Stimulated activated CD4-positive, alpha-beta T cell treated with anti-CD3 and anti-CD28 coated beads, TNF-alpha, amount 100 ng/mL, for 4 hours (primary cell): ENCODE data around the gene CDADC1.

Experiments
- DNase-seq, 3 experiments: peaks; one replicate each; pipeline ENCODE4 v3.0.0-alpha.2; 2020; ENCODE audit warnings: low read depth in 3 of 3

Gene CDADC1

DNA sequence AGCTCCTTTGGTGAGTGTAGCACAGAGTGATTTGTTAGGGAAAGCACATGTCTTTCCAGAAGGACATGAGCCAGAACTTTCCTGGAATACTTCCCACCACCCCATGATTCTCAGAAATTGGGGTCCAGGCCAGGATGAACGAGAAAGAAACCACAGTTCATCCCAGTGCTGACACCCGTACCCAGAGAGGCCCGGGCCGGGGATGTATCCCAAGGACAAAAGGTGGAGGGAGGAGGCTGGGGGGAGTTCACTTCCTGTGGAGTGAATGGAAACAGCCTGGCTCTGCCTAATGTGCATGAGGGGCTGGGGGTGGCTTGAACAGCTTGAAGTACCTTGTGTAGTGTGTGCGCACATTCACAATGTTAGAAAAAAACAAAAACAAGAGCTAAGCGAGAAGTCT lies 47.5 kb downstream of the CDADC1 start:
- no peak for DNase-seq

- no peak for DNase-seq
These were observed 48.9 kb downstream of the CDADC1 start for GRCh38 chr13:49296659-49297058.

DNA sequence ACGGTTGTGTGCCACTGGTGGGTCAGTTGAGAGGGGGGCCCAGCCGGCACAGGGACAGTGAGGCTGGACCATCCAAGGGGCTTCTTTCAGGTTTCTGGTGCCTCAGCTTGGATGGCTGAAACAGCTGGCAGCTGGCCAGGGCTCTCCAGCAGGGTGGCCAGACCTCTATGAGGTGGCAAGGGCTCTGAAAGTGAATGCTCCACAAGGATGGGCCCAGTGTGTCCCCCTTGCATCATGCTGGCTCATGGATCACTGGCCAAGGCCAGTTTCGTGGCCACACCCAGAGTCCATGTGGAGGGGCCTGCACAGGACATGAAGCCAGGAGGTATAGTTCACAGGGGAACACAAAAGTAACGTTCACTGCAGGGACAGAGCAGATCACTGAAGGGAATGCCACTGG lies 49.6 kb downstream of the CDADC1 start:
- DNase-seq, result no peak

- no peak for DNase-seq
These were observed 50.7 kb downstream of the CDADC1 start for GRCh38 chr13:49298416-49298815.

- no peak for DNase-seq
These were observed 51.3 kb downstream of the CDADC1 start for GRCh38 chr13:49298903-49299605.

DNA sequence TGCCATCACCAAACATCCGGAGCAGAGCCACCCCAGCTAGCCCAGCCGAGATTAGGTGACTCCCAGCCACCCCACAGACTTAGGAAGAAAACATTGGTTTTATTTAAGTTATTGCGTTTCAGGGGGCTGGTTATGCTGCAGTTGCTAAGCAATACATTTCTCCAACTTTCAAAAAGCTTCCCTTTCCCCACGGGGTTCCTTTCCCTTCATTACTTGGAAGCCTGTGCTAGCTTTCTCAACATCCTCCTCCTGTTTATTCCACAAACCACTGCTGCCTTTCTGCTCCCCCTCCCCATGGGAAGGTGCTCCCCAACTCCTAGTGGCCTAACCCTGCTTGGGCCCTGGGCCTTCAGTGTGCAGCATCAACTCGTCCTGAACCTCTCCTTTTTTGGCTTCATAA lies 52.6 kb downstream of the CDADC1 start:
- DNase-seq, result no peak

DNA sequence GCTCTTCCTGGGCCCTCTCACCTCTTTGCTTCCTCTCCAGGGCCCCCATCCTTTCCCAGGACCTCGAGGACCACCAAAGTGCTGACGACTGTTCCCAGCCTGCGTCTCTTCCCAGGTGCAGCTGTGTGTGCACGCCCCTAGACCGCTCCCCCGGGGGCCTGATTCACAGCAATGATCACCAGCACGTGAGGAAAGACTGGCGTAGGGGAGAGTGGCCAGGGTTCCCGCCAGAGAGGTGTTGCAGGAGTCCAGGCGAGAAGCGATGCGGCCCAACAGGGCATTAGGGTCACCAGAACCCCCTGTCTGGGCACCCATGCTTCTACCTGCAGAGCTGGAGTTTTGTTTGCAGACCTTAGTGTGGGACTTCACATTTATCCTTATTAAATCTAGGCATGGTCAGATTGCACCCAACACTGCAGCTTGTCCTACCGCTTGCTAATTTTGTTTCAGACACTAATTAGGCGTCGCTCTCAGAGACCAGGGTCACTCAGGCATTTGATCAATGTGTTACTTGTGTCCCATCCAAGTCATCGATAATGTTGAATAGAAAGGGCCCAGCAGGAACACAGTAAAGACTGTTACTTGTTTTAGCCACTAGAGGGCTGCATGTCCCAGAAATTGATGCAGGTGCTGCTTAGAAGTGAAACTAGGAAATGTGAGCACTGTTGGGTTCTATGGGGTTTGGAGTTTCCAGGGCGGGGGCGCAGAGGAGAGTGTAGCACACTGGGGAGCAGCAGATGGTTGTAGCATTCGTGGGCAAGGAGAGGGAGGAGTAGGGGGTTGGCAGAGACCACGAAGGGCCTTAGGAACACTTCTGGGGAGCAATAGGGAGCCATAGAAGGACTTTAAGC lies 53.2 kb downstream of the CDADC1 start:
- peak; percentile 41 to 56 (median 49) for DNase-seq

DNA sequence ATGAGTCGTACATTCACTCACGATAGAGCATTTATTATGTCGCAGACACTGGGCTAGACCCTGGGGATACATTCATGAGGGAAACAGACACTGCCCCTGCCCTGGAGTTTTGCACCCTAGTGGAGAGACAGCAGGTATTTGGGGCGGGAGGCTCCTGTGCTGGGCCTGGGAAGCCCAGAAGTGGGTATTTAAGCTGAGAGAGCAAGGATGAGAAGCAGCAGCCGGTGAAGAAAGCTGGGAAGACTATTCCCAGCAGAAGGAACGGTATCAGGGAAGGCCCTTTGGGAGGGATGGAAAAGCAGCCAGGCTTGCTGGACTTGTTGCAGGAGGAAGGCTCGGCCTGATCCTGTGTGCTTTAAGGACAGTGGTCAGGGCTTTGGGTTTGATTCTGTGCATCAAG lies 54.5 kb downstream of the CDADC1 start:
- DNase-seq, result no peak

DNA sequence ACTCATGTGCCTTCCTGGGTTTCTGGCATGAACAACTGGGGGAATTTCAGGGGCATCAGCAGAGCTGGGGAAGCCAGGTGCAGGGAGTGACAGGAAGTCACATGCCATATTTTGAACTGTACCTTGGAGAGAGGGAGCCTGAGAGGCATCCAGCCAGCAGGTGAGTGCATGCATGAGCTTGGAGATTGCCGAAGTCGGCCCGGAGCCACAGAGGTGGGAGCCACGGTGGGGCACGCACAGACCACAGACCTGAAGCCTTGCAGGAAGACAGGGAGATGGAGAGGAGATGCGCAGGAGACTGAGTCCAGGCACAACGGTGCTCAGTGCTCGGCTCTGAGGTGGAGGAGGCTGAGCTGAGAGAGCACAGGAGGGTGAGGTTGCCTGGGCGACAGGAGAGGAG lies 55.1 kb downstream of the CDADC1 start:
- DNase-seq, result no peak

DNA sequence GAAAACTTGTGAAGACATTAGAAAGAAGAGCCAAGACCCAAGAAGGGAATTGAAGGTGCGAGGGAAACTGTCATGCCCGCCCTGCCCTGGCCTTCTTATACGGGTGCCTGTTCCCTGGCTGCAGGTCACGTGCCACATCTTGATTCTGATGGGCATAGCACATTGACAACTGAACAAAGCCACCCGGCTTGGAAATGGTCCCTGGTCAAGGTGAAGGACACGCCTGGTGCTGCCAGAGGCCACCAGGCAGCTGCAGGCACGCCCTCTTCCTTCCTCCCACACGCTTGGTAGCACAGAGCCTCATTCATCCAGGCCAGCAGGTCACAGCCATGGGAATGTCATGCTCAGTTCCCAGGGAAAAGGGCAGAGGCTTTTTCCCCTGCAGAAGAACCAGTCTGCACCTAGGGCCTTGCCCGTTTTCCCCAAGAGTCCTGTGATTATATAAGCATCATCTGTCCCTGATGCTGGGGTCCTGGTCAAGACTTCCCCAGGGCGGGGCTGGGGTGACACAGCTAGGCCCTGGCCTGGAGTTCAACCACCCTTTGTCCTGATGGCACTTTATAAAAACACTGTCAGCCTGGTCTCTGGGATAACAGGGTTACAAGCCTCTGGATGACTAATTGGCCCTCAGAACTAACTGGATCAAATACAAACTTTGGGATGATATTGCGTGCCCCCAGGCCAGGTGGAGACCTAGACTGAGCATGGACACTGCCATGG lies 56.0 kb downstream of the CDADC1 start:
- no peak for DNase-seq

- DNase-seq, result no peak
These were observed 56.6 kb downstream of the CDADC1 start for GRCh38 chr13:49304356-49304755.

- no peak for DNase-seq
These were observed 57.3 kb downstream of the CDADC1 start for GRCh38 chr13:49304763-49305700.

GRCh38 chr13:49305792-49306425 lies 58.2 kb downstream of the CDADC1 start:
- DNase-seq, result no peak

DNA sequence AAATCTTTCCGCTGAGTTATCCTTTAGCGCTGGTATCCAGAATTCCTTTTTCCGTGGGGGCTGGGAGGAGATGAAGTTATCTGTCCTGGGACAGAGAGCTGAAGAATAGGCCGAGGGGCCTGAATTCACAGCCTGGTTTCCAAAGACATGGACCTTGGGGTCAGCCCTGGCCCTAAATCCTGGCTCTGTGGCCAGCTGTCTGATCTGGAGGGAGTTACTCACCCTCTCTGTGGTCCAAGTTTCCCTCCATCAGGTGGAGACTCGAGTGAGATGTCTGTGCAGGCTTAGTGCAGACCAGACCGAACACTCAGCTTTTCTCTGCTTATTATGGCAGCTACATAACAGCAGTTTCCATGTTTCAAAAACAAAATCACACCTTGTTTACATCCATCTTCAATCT lies 59.6 kb downstream of the CDADC1 start:
- no peak for DNase-seq

DNA sequence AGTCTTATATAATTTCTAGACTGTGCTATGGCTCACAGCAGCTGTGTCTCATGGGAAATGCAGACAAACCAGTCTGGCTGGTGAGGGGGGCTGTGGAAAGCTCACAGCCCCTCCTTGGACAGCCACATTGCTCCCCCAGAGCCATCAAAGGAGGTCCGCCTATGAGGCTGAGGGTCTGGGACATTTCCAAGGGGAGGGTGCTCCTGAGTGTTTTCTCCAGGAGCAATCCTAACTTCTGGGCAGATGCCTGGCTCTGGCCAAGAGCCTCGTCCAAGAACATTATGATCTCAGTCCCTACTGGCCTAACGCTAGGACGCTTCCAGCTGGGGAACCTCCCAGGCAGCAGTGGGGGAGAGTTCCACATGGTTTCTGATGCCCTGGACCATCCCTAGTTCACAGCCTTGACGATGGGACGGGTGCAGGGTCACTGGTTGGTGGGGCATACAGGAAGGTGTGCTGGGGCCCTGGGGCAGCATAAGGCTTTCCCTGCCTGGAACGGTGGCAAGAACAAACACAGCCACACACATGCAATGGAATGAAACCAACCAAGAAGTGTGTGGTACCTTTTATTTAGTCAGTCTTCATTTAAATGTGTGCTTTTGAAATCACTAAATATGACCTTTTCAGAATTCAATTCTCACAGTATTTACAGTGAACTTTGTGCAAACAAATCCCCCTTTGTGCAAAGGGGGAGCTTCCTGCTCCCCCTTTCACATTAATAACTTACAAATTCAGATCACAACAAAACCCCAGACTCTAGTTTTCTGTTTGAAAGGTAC lies 60.6 kb downstream of the CDADC1 start:
- DNase-seq, result no peak

- no peak for DNase-seq
These were observed 61.2 kb downstream of the CDADC1 start for GRCh38 chr13:49308921-49309408.

DNA sequence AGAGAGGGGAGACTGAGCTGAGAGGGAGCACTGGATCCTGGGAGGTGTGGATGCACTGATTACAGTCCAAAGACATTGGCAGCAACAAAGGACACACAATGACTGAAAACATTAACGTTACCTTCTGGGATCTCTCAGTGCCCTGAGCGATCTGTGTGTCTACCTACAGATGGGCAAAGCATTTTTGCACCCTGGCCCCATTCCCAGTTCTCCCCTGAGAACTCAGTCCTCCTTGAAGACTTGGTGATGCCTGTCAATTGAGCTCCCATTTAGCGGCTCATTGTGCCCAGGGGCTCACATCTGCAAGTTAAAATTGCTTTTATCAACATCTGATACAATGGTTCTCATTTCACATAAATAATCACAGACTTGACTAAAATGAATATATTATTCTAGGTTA lies 62.5 kb downstream of the CDADC1 start:
- DNase-seq, result no peak

- DNase-seq, result no peak
These were observed 64.1 kb downstream of the CDADC1 start for GRCh38 chr13:49311816-49312215.

DNA sequence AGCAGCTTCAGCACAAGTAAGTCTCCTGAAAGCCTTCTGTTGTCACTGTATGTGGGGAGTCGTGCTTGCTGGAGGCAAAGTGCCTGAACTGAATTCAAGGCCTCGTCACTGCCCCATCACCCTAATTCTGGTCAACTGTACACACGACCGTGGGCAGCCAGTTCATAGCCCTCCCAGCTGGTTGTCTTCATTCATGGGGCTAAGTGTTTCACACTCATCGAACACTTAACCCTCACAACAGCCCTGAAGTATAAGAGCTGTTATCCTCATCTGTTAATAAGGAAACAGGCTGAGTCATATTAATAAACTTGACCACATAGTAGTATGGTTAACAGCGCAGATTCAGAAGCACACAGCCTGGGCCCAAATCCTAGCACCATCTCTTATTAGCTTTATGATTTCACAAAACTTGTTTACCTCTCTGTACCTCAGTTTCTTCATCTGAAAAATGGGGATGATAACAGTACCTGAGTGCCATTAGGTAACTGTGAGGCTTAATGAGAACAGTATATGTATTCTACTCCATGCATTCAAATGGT lies 66.7 kb downstream of the CDADC1 start:
- no peak for DNase-seq
